Measurements from ENCODE around the gene FAM83E. TPM values are rescaled to one million over a fixed set of nuclear protein-coding genes. Genes with fewer than 3 reads are reported as not detected.
"Not testable (repeated sequence)": the region's sequence is repeated elsewhere in the genome, so short reads cannot be mapped to it uniquely, and the experiment has no call there.

FAM83E gene
- total RNA-seq, 1 donor from 2014 or later: 3.2 TPM

GRCh38 chr19:48659768-48660167 lies 44.9 kb upstream of the FAM83E start:
- H3K27ac ChIP-seq: no peak overlapping the region
- no peak for TF ChIP-seq CTCF (IDR thresholded peaks at IDR 0.05)
- TF ChIP-seq POLR2AphosphoS5 (IDR thresholded peaks at IDR 0.05; ENCODE audit: insufficient read depth in 1 of 2, low read depth in 1 of 2): no peak
- TF ChIP-seq POLR2A (IDR thresholded peaks at IDR 0.05): no peak

GRCh38 chr19:48658483-48658882 lies 43.6 kb upstream of the FAM83E start:
- Histone ChIP-seq H3K9me3 (no peaks in the 10 kb centered on the region), H3K4me3 (no peak overlapping the region), H3K36me3 (no peaks in the 10 kb centered on the region), H3K27me3 (no peaks in the 10 kb centered on the region), H3K27ac (no peak overlapping the region), H3K4me1 (no peaks in the 10 kb centered on the region)
- intact Hi-C loops (cut with DNase I): no loop called here
- TF ChIP-seq POLR2AphosphoS5 (IDR thresholded peaks at IDR 0.05; ENCODE audit: insufficient read depth in 1 of 2, low read depth in 1 of 2) (no peak), POLR2A (IDR thresholded peaks at IDR 0.05) (no peak), CTCF (IDR thresholded peaks at IDR 0.05) (no peak)
- DNase-seq (ENCODE audit: extremely low spot score in 2 of 2): no peak

More at GRCh38 chr19:48659768-48660167, 44.9 kb upstream of the FAM83E start:
- no peaks in the 10 kb centered on the region for H3K4me1 ChIP-seq
- H3K27me3 ChIP-seq: no peaks in the 10 kb centered on the region
- no peak for DNase-seq (ENCODE audit: extremely low spot score in 2 of 2)
- no peaks in the 10 kb centered on the region for H3K36me3 ChIP-seq
- H3K9me3 ChIP-seq: no peaks in the 10 kb centered on the region
- no peak overlapping the region for H3K4me3 ChIP-seq
- intact Hi-C loops (cut with DNase I): no loop called here

- H3K27me3 ChIP-seq; H3K9me3 ChIP-seq; H3K4me1 ChIP-seq; intact Hi-C loops (cut with DNase I); H3K36me3 ChIP-seq; DNase-seq (ENCODE audit: extremely low spot score in 2 of 2); H3K27ac ChIP-seq; H3K4me3 ChIP-seq: not testable (repeated sequence)
Observed at GRCh38 chr19:48657828-48658227, 43.0 kb upstream of the FAM83E start.

GRCh38 chr19:48656840-48657474 lies 42.1 kb upstream of the FAM83E start:
- no peak for TF ChIP-seq POLR2A (IDR thresholded peaks at IDR 0.05)
- no peak for TF ChIP-seq CTCF (IDR thresholded peaks at IDR 0.05)
- no peak for TF ChIP-seq POLR2AphosphoS5 (IDR thresholded peaks at IDR 0.05; ENCODE audit: insufficient read depth in 1 of 2, low read depth in 1 of 2)
- intact Hi-C loops (cut with DNase I): no loop called here
- Histone ChIP-seq H3K36me3 (no peaks in the 10 kb centered on the region), H3K4me3 (no peak overlapping the region), H3K9me3 (no peaks in the 10 kb centered on the region), H3K4me1 (no peaks in the 10 kb centered on the region), H3K27ac (no peak overlapping the region), H3K27me3 (no peaks in the 10 kb centered on the region)
- DNase-seq (ENCODE audit: extremely low spot score in 2 of 2): no peak

- Histone ChIP-seq H3K27me3 (no peaks in the 10 kb centered on the region), H3K4me1 (no peaks in the 10 kb centered on the region), H3K36me3 (no peaks in the 10 kb centered on the region), H3K4me3 (no peak overlapping the region), H3K9me3 (no peaks in the 10 kb centered on the region), H3K27ac (no peak overlapping the region)
- no peak for DNase-seq (ENCODE audit: extremely low spot score in 2 of 2)
- TF ChIP-seq POLR2AphosphoS5 (IDR thresholded peaks at IDR 0.05; ENCODE audit: insufficient read depth in 1 of 2, low read depth in 1 of 2) (no peak), CTCF (IDR thresholded peaks at IDR 0.05) (no peak), POLR2A (IDR thresholded peaks at IDR 0.05) (no peak)
- intact Hi-C loops (cut with DNase I): no loop called here
Observed at GRCh38 chr19:48654299-48655059, 39.6 kb upstream of the FAM83E start.
